Activated CD4-positive, alpha-beta T cell treated with anti-CD3 and anti-CD28 coated beads, Interleukin-2, amount 10 ng/mL, durations not matched to agents 7 days and 5 days (primary cell): ENCODE data around the gene MFF. TPM values are rescaled to one million over a fixed set of nuclear protein-coding genes. Genes with fewer than 3 reads are reported as not detected.
"Not testable (repeated sequence)": the region's sequence is repeated elsewhere in the genome, so short reads cannot be mapped to it uniquely, and the experiment has no call there.

Experiments
- CTCF ChIA-PET: fragments of 350-600 bp; sonication (Branson Sonifier 250); formaldehyde crosslinking; loops from one replicate; lab custom pipeline; 2021; ENCODE audit warnings: antibody characterized with exemption; lab: Charles Lee
- POLR2A ChIA-PET: fragments of 350-600 bp; sonication (Branson Sonifier 250); formaldehyde crosslinking; loops from one replicate; lab custom pipeline; 2021; ENCODE audit warnings: antibody characterized with exemption; lab: Charles Lee
- DNase-seq: peaks from one replicate; pipeline ENCODE4 v3.0.0-alpha.2; 2020
- H3K27ac Mint-ChIP-seq: one replicate; pipeline ENCODE4 v1.8.0; 2021; ENCODE audit warnings: mild to moderate bottlenecking, moderate library complexity, mixed read lengths
- H3K27me3 Mint-ChIP-seq: one replicate; pipeline ENCODE4 v1.8.0; 2021; ENCODE audit warnings: mixed read lengths
- H3K36me3 Mint-ChIP-seq: one replicate; pipeline ENCODE4 v1.8.0; 2021; ENCODE audit warnings: low read depth, mixed read lengths
- H3K4me1 Mint-ChIP-seq: one replicate; pipeline ENCODE4 v1.8.0; 2021; ENCODE audit warnings: mixed read lengths
- H3K4me3 Mint-ChIP-seq: one replicate; pipeline ENCODE4 v1.8.0; 2021; ENCODE audit warnings: mild to moderate bottlenecking, moderate library complexity, mixed read lengths
- H3K9me3 Mint-ChIP-seq: one replicate; pipeline ENCODE4 v1.8.0; 2021; ENCODE audit warnings: mixed read lengths
- total RNA-seq, 2 experiments: library from RNA; stranded (reverse); gene quantifications; one replicate each; pipeline ENCODE4 v1.2.3, GENCODE V29; 2021

The MFF gene
- total RNA-seq, 2 experiments from 2014 or later, result 64.5 to 79.4 TPM

DNA sequence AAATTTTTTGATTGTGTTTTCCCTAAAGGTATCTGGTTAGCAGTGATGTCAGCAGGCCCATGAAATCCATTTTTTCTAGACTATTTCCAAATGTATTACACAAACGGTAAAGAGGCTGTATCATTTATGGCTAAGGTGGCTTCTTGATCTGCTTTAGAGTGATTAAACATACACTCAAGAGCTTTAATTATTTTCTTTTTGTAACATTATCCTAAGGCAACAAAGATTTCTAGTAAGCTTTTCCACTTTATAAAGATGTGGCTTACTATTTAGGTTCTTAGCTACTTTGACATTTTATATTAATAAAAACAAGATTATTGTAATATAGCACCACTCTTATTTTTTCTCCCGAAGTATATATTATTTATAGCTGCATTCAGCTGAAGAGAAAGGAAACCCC lies 16.5 kb downstream of the MFF start:
- POLR2A ChIA-PET, result no interaction called here
- Mint-ChIP-seq H3K4me1 (no peaks in the 10 kb centered on the region), H3K27me3 (no peaks in the 10 kb centered on the region), H3K9me3 (no peaks in the 10 kb centered on the region), H3K27ac (no peak overlapping the region), H3K36me3 (peaks cover 19% of the 10 kb centered on the region), H3K4me3 (no peak overlapping the region)
- CTCF ChIA-PET, result no interaction called here
- DNase-seq, result no peak

DNA sequence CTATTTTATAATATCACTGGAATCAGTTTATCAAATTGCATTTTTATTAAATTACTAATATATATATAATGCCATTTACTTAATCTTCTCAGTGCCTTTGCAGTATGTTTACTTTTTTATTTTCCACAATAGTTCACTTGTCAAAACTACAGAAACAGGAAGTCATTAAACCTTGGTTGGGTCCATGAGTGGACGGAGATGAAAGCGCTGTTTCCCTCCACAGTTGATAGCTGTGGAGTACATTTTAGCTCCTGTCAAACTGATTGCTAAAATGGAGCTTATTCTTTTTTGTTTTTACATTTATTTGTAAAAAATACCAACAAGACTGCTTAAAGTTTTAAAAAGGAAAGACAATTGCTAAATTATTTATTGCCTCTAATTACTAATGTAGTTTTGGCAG lies 19.2 kb downstream of the MFF start:
- CTCF ChIA-PET, result no interaction called here
- Mint-ChIP-seq H3K9me3 (no peaks in the 10 kb centered on the region), H3K4me3 (no peak overlapping the region), H3K36me3 (peaks cover 17% of the 10 kb centered on the region), H3K27ac (no peak overlapping the region), H3K4me1 (no peaks in the 10 kb centered on the region), H3K27me3 (no peaks in the 10 kb centered on the region)
- POLR2A ChIA-PET, result no interaction called here
- DNase-seq, result no peak

DNA sequence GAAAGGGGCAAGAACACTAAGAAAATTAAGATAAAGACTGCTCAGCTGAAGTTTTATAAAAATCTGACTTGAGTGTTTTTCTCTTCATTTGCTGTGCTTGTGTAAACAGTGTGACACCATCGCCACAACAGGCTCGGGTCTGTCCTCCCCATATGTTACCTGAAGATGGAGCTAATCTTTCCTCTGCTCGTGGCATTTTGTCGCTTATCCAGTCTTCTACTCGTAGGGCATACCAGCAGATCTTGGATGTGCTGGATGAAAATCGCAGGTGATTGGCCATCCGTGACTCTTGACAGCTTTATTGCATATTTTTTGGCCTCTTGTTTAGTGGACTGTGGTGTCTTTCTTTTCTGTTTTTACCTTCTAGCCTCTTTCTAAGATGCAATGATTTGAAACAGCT lies 22.1 kb downstream of the MFF start:
- H3K9me3 Mint-ChIP-seq, result no peaks in the 10 kb centered on the region
- H3K27me3 Mint-ChIP-seq, result no peaks in the 10 kb centered on the region
- ChIA-PET CTCF (no interaction called here), POLR2A (no interaction called here)
- no peak overlapping the region for H3K27ac Mint-ChIP-seq
- no peak overlapping the region for H3K4me3 Mint-ChIP-seq
- DNase-seq, result no peak
- H3K36me3 Mint-ChIP-seq, result peaks cover 21% of the 10 kb centered on the region
- peaks cover 4% of the 10 kb centered on the region for H3K4me1 Mint-ChIP-seq

DNA sequence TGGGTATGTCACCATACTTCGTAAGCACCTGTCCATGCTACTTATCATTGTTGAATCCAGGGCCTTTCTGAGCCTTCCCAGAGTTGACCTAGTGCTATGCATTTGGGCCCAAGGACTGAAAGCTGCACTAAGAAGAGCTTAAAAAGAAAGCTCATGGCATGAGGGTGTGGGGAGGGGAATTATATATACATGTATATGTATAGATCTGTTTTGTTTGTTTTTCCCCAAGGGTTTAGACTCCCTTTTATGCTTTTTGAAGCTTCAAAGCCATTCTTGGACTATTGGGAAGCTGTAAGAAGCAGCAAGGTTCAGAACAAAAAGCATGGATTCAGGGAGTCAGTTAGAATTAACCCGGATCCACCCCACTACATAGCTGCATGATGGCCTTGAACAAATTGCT lies 23.3 kb downstream of the MFF start:
- ChIA-PET CTCF (interaction anchor here (0.6 to 1.3 kb wide), 3 partner anchors 14 to 99 kb away, joined by 3 to 4 read pairs (median 3); partner anchors contain the start of gene MFF), POLR2A (no interaction called here)
- Mint-ChIP-seq H3K9me3 (no peaks in the 10 kb centered on the region), H3K4me1 (peaks cover 4% of the 10 kb centered on the region), H3K27me3 (no peaks in the 10 kb centered on the region), H3K27ac (no peak overlapping the region), H3K36me3 (peaks cover 21% of the 10 kb centered on the region), H3K4me3 (no peak overlapping the region)
- no peak for DNase-seq

DNA sequence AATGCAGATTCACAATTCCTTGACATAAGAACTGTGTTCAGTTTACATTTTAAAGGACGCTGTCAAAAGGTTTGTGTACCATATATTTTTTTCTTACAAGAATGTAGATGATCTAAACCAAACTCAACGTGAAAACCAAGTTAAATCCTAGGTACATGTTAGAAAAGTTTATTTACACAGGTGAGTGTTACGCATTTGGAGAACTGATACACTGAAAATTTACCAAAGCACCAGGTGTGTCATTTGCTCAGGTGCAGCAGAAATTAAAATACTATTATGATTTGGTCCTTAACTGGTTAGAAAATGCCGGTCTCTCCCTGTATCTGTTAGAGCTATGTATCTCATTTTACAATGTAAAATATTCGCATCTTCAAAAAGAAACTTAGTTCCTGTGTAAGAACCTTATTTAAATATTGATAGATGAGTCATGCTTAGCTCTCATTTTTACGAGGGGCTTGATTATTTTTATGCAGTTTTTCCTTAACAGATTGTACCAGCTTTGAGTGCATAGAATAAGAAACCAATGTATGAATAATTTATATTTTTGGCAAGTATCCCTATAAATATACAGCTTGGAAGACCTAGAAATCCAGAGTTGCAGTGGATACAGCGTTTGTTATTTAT lies 25.1 kb downstream of the MFF start:
- Mint-ChIP-seq H3K27me3 (no peaks in the 10 kb centered on the region), H3K4me3 (no peak overlapping the region)
- CTCF ChIA-PET, result no interaction called here

GRCh38 chr2:227351639-227352038 lies 26.6 kb downstream of the MFF start:
- H3K27me3 Mint-ChIP-seq, result no peaks in the 10 kb centered on the region
- POLR2A ChIA-PET, result no interaction called here
- H3K9me3 Mint-ChIP-seq, result no peaks in the 10 kb centered on the region
- no peak overlapping the region for H3K4me3 Mint-ChIP-seq
- H3K36me3 Mint-ChIP-seq, result peaks cover 18% of the 10 kb centered on the region
- CTCF ChIA-PET, result interaction anchor here (0.7 kb wide), 1 partner anchor 9 kb away, joined by 3 read pairs; no protein-coding TSS in a partner anchor
- peaks cover 4% of the 10 kb centered on the region for H3K4me1 Mint-ChIP-seq
- H3K27ac Mint-ChIP-seq, result no peak overlapping the region
- DNase-seq, result no peak

More for the DNA sequence above, 25.1 kb downstream of the MFF start:
- no peak overlapping the region for H3K27ac Mint-ChIP-seq
- H3K36me3 Mint-ChIP-seq, result peaks cover 18% of the 10 kb centered on the region
- H3K4me1 Mint-ChIP-seq, result peaks cover 4% of the 10 kb centered on the region
- no peak for DNase-seq
- POLR2A ChIA-PET, result interaction anchor here (0.6 kb wide), 1 partner anchor 53 kb away, joined by 3 read pairs; no protein-coding TSS in a partner anchor
- H3K9me3 Mint-ChIP-seq, result no peaks in the 10 kb centered on the region

GRCh38 chr2:227360351-227360750 lies 35.3 kb downstream of the MFF start:
- Mint-ChIP-seq H3K9me3 (no peaks in the 10 kb centered on the region), H3K36me3 (peaks cover 26% of the 10 kb centered on the region), H3K4me1 (no peaks in the 10 kb centered on the region), H3K27me3 (no peaks in the 10 kb centered on the region), H3K27ac (no peak overlapping the region), H3K4me3 (no peak overlapping the region)
- no peak for DNase-seq
- CTCF ChIA-PET, result interaction anchor here (1.3 kb wide), 1 partner anchor 24 kb away, joined by 3 read pairs; no protein-coding TSS in a partner anchor
- POLR2A ChIA-PET, result no interaction called here

- ChIA-PET POLR2A (no interaction called here), CTCF (no interaction called here)
- no peaks in the 10 kb centered on the region for H3K27me3 Mint-ChIP-seq
- no peak for DNase-seq
- H3K27ac Mint-ChIP-seq, result no peak overlapping the region
- H3K9me3 Mint-ChIP-seq, result no peaks in the 10 kb centered on the region
- H3K4me3 Mint-ChIP-seq, result no peak overlapping the region
- H3K36me3 Mint-ChIP-seq, result peaks cover 14% of the 10 kb centered on the region
- H3K4me1 Mint-ChIP-seq, result no peaks in the 10 kb centered on the region
Measured at GRCh38 chr2:227363756-227364155, 38.7 kb downstream of the MFF start.

DNA sequence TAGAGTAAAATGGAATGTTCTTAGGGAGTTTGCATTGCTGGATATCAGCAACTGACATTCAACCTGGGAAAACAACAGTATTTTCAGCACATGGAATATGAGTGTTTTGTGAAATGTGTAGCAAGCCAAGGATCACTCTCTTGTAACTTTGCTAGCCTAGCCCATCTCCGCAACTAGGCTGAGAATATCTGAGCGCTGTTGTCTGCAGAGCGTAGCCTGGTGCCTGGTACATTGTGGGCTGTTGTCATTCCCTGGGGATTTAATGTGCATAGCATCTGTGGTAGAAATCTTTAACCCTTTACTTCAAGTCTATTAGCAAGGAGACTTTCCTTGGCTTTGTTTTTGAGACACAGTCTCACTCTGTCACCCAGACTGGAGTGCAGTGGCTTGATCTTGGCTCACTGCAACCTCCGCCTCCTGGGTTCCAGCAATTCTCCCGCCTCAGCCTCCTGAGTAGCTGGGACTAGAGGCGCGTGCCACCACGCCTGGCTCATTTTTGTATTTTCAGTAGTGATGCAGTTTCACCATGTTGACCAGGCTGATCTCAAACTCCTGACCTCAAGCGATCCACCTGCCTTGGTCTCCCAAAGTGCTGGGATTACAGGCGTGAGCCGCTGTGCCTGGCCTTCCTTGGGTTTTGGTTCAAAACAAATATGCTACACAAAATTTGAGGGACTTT lies 39.7 kb downstream of the MFF start:
- H3K4me3 Mint-ChIP-seq, H3K27ac Mint-ChIP-seq, CTCF ChIA-PET, H3K4me1 Mint-ChIP-seq, POLR2A ChIA-PET, H3K27me3 Mint-ChIP-seq, H3K9me3 Mint-ChIP-seq, DNase-seq: not testable (repeated sequence)
- H3K36me3 Mint-ChIP-seq, result peaks cover 11% of the 10 kb centered on the region

- ChIA-PET CTCF (no interaction called here), POLR2A (no interaction called here)
- H3K4me3 Mint-ChIP-seq, result no peak overlapping the region
- H3K9me3 Mint-ChIP-seq, result no peaks in the 10 kb centered on the region
- H3K27me3 Mint-ChIP-seq, result no peaks in the 10 kb centered on the region
- DNase-seq, result no peak
- peaks cover 4% of the 10 kb centered on the region for H3K36me3 Mint-ChIP-seq
- H3K4me1 Mint-ChIP-seq, result no peaks in the 10 kb centered on the region
- no peak overlapping the region for H3K27ac Mint-ChIP-seq
Measured at GRCh38 chr2:227365833-227366232, 40.8 kb downstream of the MFF start.

GRCh38 chr2:227366769-227367426 lies 41.8 kb downstream of the MFF start:
- POLR2A ChIA-PET, result no interaction called here
- Mint-ChIP-seq H3K27me3 (no peaks in the 10 kb centered on the region), H3K4me1 (no peaks in the 10 kb centered on the region), H3K27ac (no peak overlapping the region), H3K4me3 (no peak overlapping the region), H3K9me3 (no peaks in the 10 kb centered on the region), H3K36me3 (no peaks in the 10 kb centered on the region)
- no peak for DNase-seq
- CTCF ChIA-PET, result no interaction called here

DNA sequence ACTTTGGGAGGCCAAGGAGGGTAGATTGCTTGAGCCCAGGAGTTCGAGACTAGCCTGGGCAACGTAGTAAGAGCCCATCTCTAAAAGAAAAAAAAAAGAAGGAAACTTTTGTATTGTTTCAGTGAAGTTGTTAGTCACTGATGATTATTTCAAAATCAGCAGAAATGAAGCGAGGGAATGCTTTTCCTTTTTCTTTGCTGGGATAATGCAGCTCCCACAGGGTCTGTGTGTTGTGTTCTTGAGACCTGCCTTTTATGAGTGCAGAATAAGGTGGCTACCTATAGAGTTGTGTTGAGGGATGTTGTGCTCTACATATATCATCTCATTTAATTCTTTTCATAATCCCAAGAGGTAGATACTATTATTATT lies 42.4 kb downstream of the MFF start:
- ChIA-PET POLR2A (no interaction called here), CTCF (no interaction called here)
- Mint-ChIP-seq H3K4me3 (no peak overlapping the region), H3K4me1 (no peaks in the 10 kb centered on the region), H3K27ac (no peak overlapping the region), H3K27me3 (no peaks in the 10 kb centered on the region), H3K36me3 (no peaks in the 10 kb centered on the region), H3K9me3 (no peaks in the 10 kb centered on the region)
- no peak for DNase-seq

GRCh38 chr2:227368574-227368973 lies 43.5 kb downstream of the MFF start:
- CTCF ChIA-PET, result no interaction called here

More at GRCh38 chr2:227368574-227368973, 43.5 kb downstream of the MFF start:
- no peaks in the 10 kb centered on the region for H3K27me3 Mint-ChIP-seq
- H3K4me3 Mint-ChIP-seq, result no peak overlapping the region
- H3K4me1 Mint-ChIP-seq, result no peaks in the 10 kb centered on the region
- no peaks in the 10 kb centered on the region for H3K36me3 Mint-ChIP-seq
- POLR2A ChIA-PET, result no interaction called here
- DNase-seq, result no peak
- H3K27ac Mint-ChIP-seq, result no peak overlapping the region
- no peaks in the 10 kb centered on the region for H3K9me3 Mint-ChIP-seq
